HepG2 (cell line): ENCODE data around the gene CRIM1. TPM values are rescaled to one million over a fixed set of nuclear protein-coding genes. Genes with fewer than 3 reads are reported as not detected.

Experiments
- ATAC-seq: fragments of 200-7000 bp; cut with Tn5 transposase; 3 replicates; pipeline ENCODE4 v1.9.1; 2020; ENCODE audit warnings: mild to moderate bottlenecking, moderate library complexity
- BruUV-seq: library from RNA; stranded (reverse); fragments of 400-500 nt; replicated peaks from 2 replicates; lab custom pipeline; 2021; lab: Mats Ljungman, UMichigan
- CTCF ChIA-PET: fragments of 300-600 bp; formaldehyde crosslinking; extraction: SDS; loops from one replicate; lab custom pipeline; 2021; ENCODE audit warnings: low total read pairs, inconsistent platforms, low intra/inter-chr PET ratio; lab: Yijun Ruan, JAX
- POLR2A ChIA-PET: fragments of 350-600 bp; sonication (Branson Sonifier 250); formaldehyde crosslinking; loops from one replicate; lab custom pipeline; 2020; ENCODE audit warnings: antibody characterized with exemption, inconsistent platforms; lab: Yijun Ruan, JAX
- DNase-seq: peaks from one replicate; pipeline ENCODE4 v3.0.0-alpha.2; 2015; ENCODE audit warnings: low spot score
- FAIRE-seq: peaks from 3 replicates; lab custom pipeline; 2011; peaks lifted over from hg19 to GRCh38; lab: Jason Lieb, UNC
- H2AFZ ChIP-seq: one replicate; pipeline ENCODE4 v1.6.1; 2011; ENCODE audit warnings: low read length, inconsistent platforms
- H3K27ac ChIP-seq: fragments of 300-600 bp; 3 replicates; pipeline ENCODE4 v1.8.0; 2011; ENCODE audit warnings: mixed run types, mild to moderate bottlenecking, mixed read lengths, low read length, inconsistent platforms; ENCODE audit not compliant: insufficient read depth; ENCODE audit errors: extremely low read length
- H3K27me3 ChIP-seq, 2 experiments: fragments of 200-600 bp in 1 of 2; 2 replicates in 1 of 2; 3 replicates in 1 of 2; pipeline versions ENCODE4 v1.6.0 to v1.8.0; 2011; ENCODE audit warnings: low read length in 2 of 2, mild to moderate bottlenecking in 2 of 2, moderate library complexity in 2 of 2, inconsistent platforms in 1 of 2; ENCODE audit not compliant: insufficient read depth in 2 of 2, control insufficient read depth in 1 of 2
- H3K36me3 ChIP-seq, 2 experiments: fragments of 200-600 bp in 1 of 2; replicated peaks in 1 of 2; 2 replicates in 1 of 2; 3 replicates in 1 of 2; pipeline versions ENCODE4 v1.5.1 to v1.8.0; 2011; ENCODE audit warnings: low read length in 2 of 2, inconsistent platforms in 1 of 2; ENCODE audit not compliant: insufficient read depth in 2 of 2, control insufficient read depth in 1 of 2
- H3K4me1 ChIP-seq: 2 replicates; pipeline ENCODE4 v1.5.1; 2012; ENCODE audit warnings: low read length, inconsistent platforms; ENCODE audit not compliant: insufficient read depth
- H3K4me2 ChIP-seq: 2 replicates; pipeline ENCODE4 v1.6.0; 2011; ENCODE audit warnings: low read depth, low read length, inconsistent platforms
- H3K4me3 ChIP-seq, 3 experiments: fragments of 200-600 bp in 1 of 3; sonication (generic), shearing (Covaris generic) in 1 of 3; replicated peaks in 1 of 3; 2 replicates each; pipeline ENCODE4 v1.5.1; 2011 to 2016; ENCODE audit warnings: low read length in 3 of 3, inconsistent platforms in 2 of 3, low read depth in 2 of 3, mild to moderate bottlenecking in 2 of 3, control low read depth in 1 of 3, mixed read lengths in 1 of 3; ENCODE audit not compliant: insufficient read depth in 1 of 3
- H3K79me2 ChIP-seq: one replicate; pipeline ENCODE4 v1.6.1; 2011; ENCODE audit warnings: low read length, inconsistent platforms; ENCODE audit not compliant: insufficient read depth
- H3K9ac ChIP-seq: 2 replicates; pipeline ENCODE4 v1.6.0; 2011; ENCODE audit warnings: mild to moderate bottlenecking, low read depth, low read length, inconsistent platforms; ENCODE audit not compliant: insufficient read depth
- H3K9me3 ChIP-seq: 2 replicates; pipeline ENCODE4 v1.5.1; 2012; ENCODE audit warnings: mild to moderate bottlenecking, low read length
- H4K20me1 ChIP-seq: 2 replicates; pipeline ENCODE4 v1.6.0; 2011; ENCODE audit warnings: inconsistent platforms, mild to moderate bottlenecking, low read length, moderate library complexity; ENCODE audit not compliant: insufficient read depth
- AKNA ChIP-seq: sonication (generic); formaldehyde crosslinking; IDR thresholded peaks from 2 replicates; pipeline ENCODE4 v1.4.0; 2020; ENCODE audit warnings: missing genetic modification reagents, borderline replicate concordance
- BORCS8-MEF2B ChIP-seq: sonication (generic); formaldehyde crosslinking; IDR thresholded peaks from 2 replicates; pipeline ENCODE4 v1.8.0; 2022; ENCODE audit warnings: mild to moderate bottlenecking, missing genetic modification reagents
- E2F1 ChIP-seq: sonication (generic); formaldehyde crosslinking; IDR thresholded peaks from 2 replicates; pipeline ENCODE4 v1.5.0; 2020; ENCODE audit warnings: missing genetic modification reagents
- EHMT2 ChIP-seq: fragments of 200-600 bp; sonication (generic); IDR thresholded peaks from 2 replicates; pipeline ENCODE4 v1.7.0; 2017; ENCODE audit warnings: antibody characterized with exemption, low read depth, low read length, borderline replicate concordance
- ELF1 ChIP-seq: sonication (generic); formaldehyde crosslinking; IDR thresholded peaks from 2 replicates; pipeline ENCODE4 v1.4.0; 2020; ENCODE audit warnings: missing genetic modification reagents
- JUN ChIP-seq: sonication (generic); formaldehyde crosslinking; IDR thresholded peaks from 2 replicates; pipeline ENCODE4 v1.4.0; 2020; ENCODE audit warnings: mild to moderate bottlenecking, missing genetic modification reagents
- KDM6A ChIP-seq: IDR thresholded peaks from 2 replicates; pipeline ENCODE4 v1.6.1; 2016; ENCODE audit warnings: low read depth
- MXI1 ChIP-seq: IDR thresholded peaks from 3 replicates; pipeline ENCODE4 v1.6.1; 2012; ENCODE audit warnings: low read depth, low read length, inconsistent platforms, borderline replicate concordance
- MYC ChIP-seq: sonication (generic); formaldehyde crosslinking; IDR thresholded peaks from 2 replicates; pipeline ENCODE4 v1.9.0; 2021; ENCODE audit warnings: missing genetic modification reagents, borderline replicate concordance
- NFIC ChIP-seq: IDR thresholded peaks from 2 replicates; pipeline ENCODE4 v1.6.1; 2012; ENCODE audit warnings: mild to moderate bottlenecking, low read length, inconsistent platforms
- PRDM15 ChIP-seq: sonication (generic); formaldehyde crosslinking; IDR thresholded peaks from 2 replicates; pipeline ENCODE4 v1.4.0; 2020; ENCODE audit warnings: missing genetic modification reagents
- SNAPC2 ChIP-seq: sonication (generic); formaldehyde crosslinking; IDR thresholded peaks from 2 replicates; pipeline ENCODE4 v1.8.1; 2022; ENCODE audit warnings: mild to moderate bottlenecking, missing genetic modification reagents
- SP1 ChIP-seq, 2 experiments: fragments of 450-650 bp in 1 of 2; sonication (generic) in 1 of 2; formaldehyde crosslinking in 1 of 2; IDR thresholded peaks; 2 replicates each; pipeline versions ENCODE4 v1.4.0 to v1.6.1; 2016 to 2020; ENCODE audit warnings: missing genetic modification reagents in 1 of 2
- ZNF256 ChIP-seq: sonication (generic); formaldehyde crosslinking; conservative IDR thresholded peaks from 2 replicates; pipeline ENCODE4 v1.4.0; 2020; ENCODE audit warnings: missing genetic modification reagents
- ZNF850 ChIP-seq: sonication (generic); formaldehyde crosslinking; conservative IDR thresholded peaks from 2 replicates; pipeline ENCODE4 v1.9.0; 2021; ENCODE audit warnings: mild to moderate bottlenecking, missing genetic modification reagents
- ZNF879 ChIP-seq: sonication (generic); formaldehyde crosslinking; IDR thresholded peaks from 2 replicates; pipeline ENCODE4 v1.8.1; 2023; ENCODE audit warnings: missing genetic modification reagents
- WGBS: methylation state at CpG from one replicate; pipeline ENCODE4 v1.1.6; 2017; ENCODE audit warnings: low lambda C conversion rate; 5-methylcytosine and 5-hydroxymethylcytosine counted together
- in situ Hi-C: cut with HindIII; loops from 2 replicates; pipeline ENCODE4 v1.10.0; 2017; ENCODE audit warnings: low pct_unique_long_range_greater_than_20kb; ENCODE audit not compliant: extremely low pct_ligation_motif_present
- intact Hi-C: fragments of 100-400 bp; cut with micrococcal nuclease; formaldehyde crosslinking; loops from one replicate; pipeline ENCODE4 v1.10.0; 2022; ENCODE audit not compliant: unreplicated experiment
- polyA plus RNA-seq, 8 experiments: library from polyadenylated mRNA; depleted of rRNA in 3 of 8; stranded (reverse) in 7 of 8; unstranded in 1 of 8; fragments of >200 nt; fragmentation: Illumina TruSeq in 4 of 8; extraction: Trizol in 4 of 8; gene quantifications; 2 replicates each; pipeline versions ENCODE4 v1.2.1 to v1.2.3, GENCODE V29; 2011 to 2016; ENCODE audit warnings: low read depth in 4 of 8, missing spikeins in 1 of 8, mixed read lengths in 1 of 8; ENCODE audit not compliant: insufficient read depth in 1 of 8
- total RNA-seq, 5 experiments: library from RNA; depleted of rRNA; stranded (reverse); fragments of >200 nt; fragmentation: Illumina TruSeq; extraction: Trizol; gene quantifications; 2 replicates each; pipeline ENCODE4 v1.2.3, GENCODE V29; 2016; ENCODE audit warnings: low read depth in 1 of 5

The CRIM1 gene
- total and polyA plus RNA-seq, 2 of the 13 experiments (the other 11 are each of a cell fraction or from before 2014, with no cell fraction given) = 39.1 to 69.9 TPM

- intact Hi-C loops (no loop called here), in situ Hi-C loops (loop anchor here (10.0 kb wide), 1 partner anchor 351 kb away; no protein-coding TSS in a partner anchor)
- ChIA-PET POLR2A (no interaction called here), CTCF (no interaction called here)
- no peak overlapping the region for H3K27ac ChIP-seq
- H3K27me3 ChIP-seq = no peaks in the 10 kb centered on the region
- H3K9ac ChIP-seq = no peak overlapping the region
- no TSS peak for BruUV-seq
- no peaks in the 10 kb centered on the region for H3K9me3 ChIP-seq
- FAIRE-seq = no peak
- no peaks in the 10 kb centered on the region for H3K36me3 ChIP-seq
- H3K79me2 ChIP-seq = no peaks in the 10 kb centered on the region
- no peak overlapping the region for H3K4me3 ChIP-seq
- no peak overlapping the region for H2AFZ ChIP-seq
- no peak for DNase-seq
- no peak for ATAC-seq
- H3K4me2 ChIP-seq = no peak overlapping the region
- WGBS = 38% methylated on average over 4 of the region's 4 CpGs
- no peaks in the 10 kb centered on the region for H4K20me1 ChIP-seq
- no peaks in the 10 kb centered on the region for H3K4me1 ChIP-seq
- no peak for TF ChIP-seq ZNF256 (CRISPR knock-in tag)
- TF ChIP-seq SP1 (IDR thresholded peaks at IDR 0.05) = no peak
- TF ChIP-seq SP1 (CRISPR knock-in tag; IDR thresholded peaks at IDR 0.05) = no peak
- no peak for TF ChIP-seq MYC (CRISPR knock-in tag)
- TF ChIP-seq ELF1 (CRISPR knock-in tag) = no peak
- no peak for TF ChIP-seq E2F1 (CRISPR knock-in tag)
- TF ChIP-seq ZNF879 (CRISPR knock-in tag) = no peak
- no peak for TF ChIP-seq AKNA (CRISPR knock-in tag)
- no peak for TF ChIP-seq PRDM15
- no peak for TF ChIP-seq EHMT2
- no peak for TF ChIP-seq SNAPC2
- TF ChIP-seq NFIC = no peak
- TF ChIP-seq KDM6A (CRISPR knock-in tag) = no peak
- no peak for TF ChIP-seq ZNF850 (CRISPR knock-in tag)
- TF ChIP-seq MXI1 = no peak
- TF ChIP-seq BORCS8-MEF2B (CRISPR knock-in tag) = no peak
- no peak for TF ChIP-seq JUN
Observed at GRCh38 chr2:36326286-36326685, 29.3 kb upstream of the CRIM1 start.
